NB4 (cell line): ENCODE data around the gene LINC01488.

ENCODE experiments used
- DNase-seq: peaks from one replicate; pipeline ENCODE4 v3.0.0; 2010; ENCODE audit warnings: low read depth
- H3K4me3 ChIP-seq: one replicate; pipeline ENCODE4 v1.5.1; 2011; ENCODE audit warnings: mild to moderate bottlenecking, low read depth, low read length, moderate library complexity
- MAX ChIP-seq: IDR thresholded peaks from 2 replicates; pipeline ENCODE4 v1.6.1; 2011; ENCODE audit warnings: low read depth, low read length
- MYC ChIP-seq: IDR thresholded peaks from 2 replicates; pipeline ENCODE4 v1.6.1; 2011; ENCODE audit warnings: low read depth, low read length
- POLR2A ChIP-seq: IDR thresholded peaks from 2 replicates; pipeline ENCODE4 v1.6.1; 2011; ENCODE audit warnings: mild to moderate bottlenecking; ENCODE audit not compliant: insufficient read length; ENCODE audit errors: extremely low read depth
- TF ChIP-seq, protein P1 (sequence below): IDR thresholded peaks from one replicate; pipeline ENCODE4 v1.5.1; 2012; ENCODE audit warnings: low read depth, low read length

Gene LINC01488

GRCh38 chr11:69533296-69534165 lies 52.1 kb downstream of the LINC01488 start:
- no peak overlapping the region for H3K4me3 ChIP-seq
- DNase-seq: no peak
- TF ChIP-seq MYC (no peak), MAX (no peak), POLR2A (no peak)
- TF ChIP-seq, protein P1, sequence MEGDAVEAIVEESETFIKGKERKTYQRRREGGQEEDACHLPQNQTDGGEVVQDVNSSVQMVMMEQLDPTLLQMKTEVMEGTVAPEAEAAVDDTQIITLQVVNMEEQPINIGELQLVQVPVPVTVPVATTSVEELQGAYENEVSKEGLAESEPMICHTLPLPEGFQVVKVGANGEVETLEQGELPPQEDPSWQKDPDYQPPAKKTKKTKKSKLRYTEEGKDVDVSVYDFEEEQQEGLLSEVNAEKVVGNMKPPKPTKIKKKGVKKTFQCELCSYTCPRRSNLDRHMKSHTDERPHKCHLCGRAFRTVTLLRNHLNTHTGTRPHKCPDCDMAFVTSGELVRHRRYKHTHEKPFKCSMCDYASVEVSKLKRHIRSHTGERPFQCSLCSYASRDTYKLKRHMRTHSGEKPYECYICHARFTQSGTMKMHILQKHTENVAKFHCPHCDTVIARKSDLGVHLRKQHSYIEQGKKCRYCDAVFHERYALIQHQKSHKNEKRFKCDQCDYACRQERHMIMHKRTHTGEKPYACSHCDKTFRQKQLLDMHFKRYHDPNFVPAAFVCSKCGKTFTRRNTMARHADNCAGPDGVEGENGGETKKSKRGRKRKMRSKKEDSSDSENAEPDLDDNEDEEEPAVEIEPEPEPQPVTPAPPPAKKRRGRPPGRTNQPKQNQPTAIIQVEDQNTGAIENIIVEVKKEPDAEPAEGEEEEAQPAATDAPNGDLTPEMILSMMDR: no peak

GRCh38 chr11:69534166-69534530 lies 52.7 kb downstream of the LINC01488 start:
- no peak for DNase-seq
- TF ChIP-seq MYC: no peak
- TF ChIP-seq, protein P1: no peak
- no peak for TF ChIP-seq MAX
- no peak for TF ChIP-seq POLR2A
- no peak overlapping the region for H3K4me3 ChIP-seq

DNA sequence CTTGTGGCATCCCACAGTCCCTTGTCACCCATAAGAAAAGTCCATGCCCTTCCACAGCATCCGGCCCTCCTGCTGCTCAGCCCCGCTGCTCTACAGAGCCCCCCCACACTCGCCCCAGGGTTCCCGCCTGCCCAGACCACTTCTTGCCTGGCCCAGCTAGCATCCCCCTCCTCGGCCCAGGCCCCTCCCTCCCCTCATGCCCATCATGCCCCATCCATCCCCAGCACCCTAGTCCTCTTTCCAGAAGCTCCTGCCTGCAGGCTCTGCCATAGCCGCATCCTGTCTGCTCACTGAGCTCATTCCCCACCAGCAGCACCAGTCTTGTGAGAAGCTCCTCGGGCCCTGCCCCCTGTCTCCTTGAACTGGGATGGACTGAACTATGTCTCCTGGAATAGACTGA lies 54.4 kb downstream of the LINC01488 start:
- no peak for DNase-seq
- TF ChIP-seq MAX (no peak), MYC (no peak)
- TF ChIP-seq, protein P1: no peak

GRCh38 chr11:69536406-69536805 lies 54.9 kb downstream of the LINC01488 start:
- no peak for DNase-seq
- no peak overlapping the region for H3K4me3 ChIP-seq
- TF ChIP-seq POLR2A (no peak), MYC (no peak), MAX (no peak)
- TF ChIP-seq, protein P1: no peak

More for the DNA sequence above, 54.4 kb downstream of the LINC01488 start:
- no peak overlapping the region for H3K4me3 ChIP-seq

- DNase-seq: no peak
- no peak overlapping the region for H3K4me3 ChIP-seq
- TF ChIP-seq, protein P1: no peak
- TF ChIP-seq POLR2A (no peak), MYC (no peak), MAX (no peak)
Measured at GRCh38 chr11:69537126-69537525, 55.7 kb downstream of the LINC01488 start.
